Neural cell (in vitro differentiated cells): ENCODE results near the gene TRMT13.

Experiments used
- EP300 ChIP-seq: fragments of 450-650 bp; conservative IDR thresholded peaks from 2 replicates; pipeline ENCODE4 v1.6.1; 2014; ENCODE audit warnings: antibody characterized with exemption, mild to moderate bottlenecking, moderate library complexity; ENCODE audit not compliant: poor library complexity, severe bottlenecking
- MXI1 ChIP-seq: fragments of 450-650 bp; conservative IDR thresholded peaks from 2 replicates; pipeline ENCODE4 v1.6.1; 2014; ENCODE audit warnings: antibody characterized with exemption, mild to moderate bottlenecking; ENCODE audit not compliant: poor library complexity, severe bottlenecking
- POLR2AphosphoS5 ChIP-seq: IDR thresholded peaks from 2 replicates; pipeline ENCODE4 v1.6.1; 2012
- RAD21 ChIP-seq: fragments of 450-650 bp; conservative IDR thresholded peaks from 2 replicates; pipeline ENCODE4 v1.6.1; 2014; ENCODE audit warnings: antibody characterized with exemption, mild to moderate bottlenecking, moderate library complexity
- TAF1 ChIP-seq: IDR thresholded peaks from 2 replicates; pipeline ENCODE4 v1.6.1; 2012; ENCODE audit warnings: low read depth
- TF ChIP-seq, protein P1 (sequence below): fragments of 450-650 bp; IDR thresholded peaks from 2 replicates; pipeline ENCODE4 v1.5.1; 2014; ENCODE audit warnings: antibody characterized with exemption, mild to moderate bottlenecking, moderate library complexity; ENCODE audit not compliant: poor library complexity, severe bottlenecking
- TF ChIP-seq, protein P2 (sequence below): IDR thresholded peaks from 2 replicates; pipeline ENCODE4 v1.6.1; 2012; ENCODE audit warnings: borderline replicate concordance

DNA sequence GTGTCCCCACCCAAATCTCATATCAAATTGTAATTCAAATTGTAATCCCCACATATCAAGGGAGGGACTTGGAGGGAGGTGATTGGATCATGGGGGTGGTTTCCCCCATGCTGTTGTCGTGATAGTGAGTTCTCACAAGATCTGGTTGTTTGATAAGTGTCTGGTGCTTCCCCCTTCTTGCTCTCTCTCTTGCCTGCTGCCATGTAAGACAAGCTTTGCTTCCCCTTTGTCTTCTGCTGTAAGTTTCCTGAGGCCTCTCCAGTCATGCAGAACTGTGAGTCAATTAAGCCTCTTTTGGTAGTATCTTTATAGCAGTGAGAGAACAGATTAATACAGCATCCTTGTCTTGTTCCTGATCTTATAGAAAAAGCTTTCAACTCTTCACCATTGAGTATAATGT, 51.6 kb downstream of the TRMT13 start:
- TF ChIP-seq, protein P1, sequence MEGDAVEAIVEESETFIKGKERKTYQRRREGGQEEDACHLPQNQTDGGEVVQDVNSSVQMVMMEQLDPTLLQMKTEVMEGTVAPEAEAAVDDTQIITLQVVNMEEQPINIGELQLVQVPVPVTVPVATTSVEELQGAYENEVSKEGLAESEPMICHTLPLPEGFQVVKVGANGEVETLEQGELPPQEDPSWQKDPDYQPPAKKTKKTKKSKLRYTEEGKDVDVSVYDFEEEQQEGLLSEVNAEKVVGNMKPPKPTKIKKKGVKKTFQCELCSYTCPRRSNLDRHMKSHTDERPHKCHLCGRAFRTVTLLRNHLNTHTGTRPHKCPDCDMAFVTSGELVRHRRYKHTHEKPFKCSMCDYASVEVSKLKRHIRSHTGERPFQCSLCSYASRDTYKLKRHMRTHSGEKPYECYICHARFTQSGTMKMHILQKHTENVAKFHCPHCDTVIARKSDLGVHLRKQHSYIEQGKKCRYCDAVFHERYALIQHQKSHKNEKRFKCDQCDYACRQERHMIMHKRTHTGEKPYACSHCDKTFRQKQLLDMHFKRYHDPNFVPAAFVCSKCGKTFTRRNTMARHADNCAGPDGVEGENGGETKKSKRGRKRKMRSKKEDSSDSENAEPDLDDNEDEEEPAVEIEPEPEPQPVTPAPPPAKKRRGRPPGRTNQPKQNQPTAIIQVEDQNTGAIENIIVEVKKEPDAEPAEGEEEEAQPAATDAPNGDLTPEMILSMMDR, result no peak
- TF ChIP-seq POLR2AphosphoS5, result no peak
- no peak for TF ChIP-seq TAF1
- no peak for TF ChIP-seq RAD21
- TF ChIP-seq EP300, result no peak
- TF ChIP-seq MXI1, result no peak
- TF ChIP-seq, protein P2, sequence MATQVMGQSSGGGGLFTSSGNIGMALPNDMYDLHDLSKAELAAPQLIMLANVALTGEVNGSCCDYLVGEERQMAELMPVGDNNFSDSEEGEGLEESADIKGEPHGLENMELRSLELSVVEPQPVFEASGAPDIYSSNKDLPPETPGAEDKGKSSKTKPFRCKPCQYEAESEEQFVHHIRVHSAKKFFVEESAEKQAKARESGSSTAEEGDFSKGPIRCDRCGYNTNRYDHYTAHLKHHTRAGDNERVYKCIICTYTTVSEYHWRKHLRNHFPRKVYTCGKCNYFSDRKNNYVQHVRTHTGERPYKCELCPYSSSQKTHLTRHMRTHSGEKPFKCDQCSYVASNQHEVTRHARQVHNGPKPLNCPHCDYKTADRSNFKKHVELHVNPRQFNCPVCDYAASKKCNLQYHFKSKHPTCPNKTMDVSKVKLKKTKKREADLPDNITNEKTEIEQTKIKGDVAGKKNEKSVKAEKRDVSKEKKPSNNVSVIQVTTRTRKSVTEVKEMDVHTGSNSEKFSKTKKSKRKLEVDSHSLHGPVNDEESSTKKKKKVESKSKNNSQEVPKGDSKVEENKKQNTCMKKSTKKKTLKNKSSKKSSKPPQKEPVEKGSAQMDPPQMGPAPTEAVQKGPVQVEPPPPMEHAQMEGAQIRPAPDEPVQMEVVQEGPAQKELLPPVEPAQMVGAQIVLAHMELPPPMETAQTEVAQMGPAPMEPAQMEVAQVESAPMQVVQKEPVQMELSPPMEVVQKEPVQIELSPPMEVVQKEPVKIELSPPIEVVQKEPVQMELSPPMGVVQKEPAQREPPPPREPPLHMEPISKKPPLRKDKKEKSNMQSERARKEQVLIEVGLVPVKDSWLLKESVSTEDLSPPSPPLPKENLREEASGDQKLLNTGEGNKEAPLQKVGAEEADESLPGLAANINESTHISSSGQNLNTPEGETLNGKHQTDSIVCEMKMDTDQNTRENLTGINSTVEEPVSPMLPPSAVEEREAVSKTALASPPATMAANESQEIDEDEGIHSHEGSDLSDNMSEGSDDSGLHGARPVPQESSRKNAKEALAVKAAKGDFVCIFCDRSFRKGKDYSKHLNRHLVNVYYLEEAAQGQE, result no peak
